Progenitor cell of endocrine pancreas (in vitro differentiated cells): Measurements from ENCODE around the gene UVSSA. TPM values are rescaled to one million over a fixed set of nuclear protein-coding genes. Genes with fewer than 3 reads are reported as not detected.
A peak's percentile ranks its signal among the peaks of the same experiment; 100 is the strongest.

ENCODE experiments used
- DNase-seq: peaks from one replicate; pipeline ENCODE4 v3.0.0; 2021; ENCODE audit warnings: low spot score; ENCODE audit not compliant: unreplicated experiment
- H3K27ac Mint-ChIP-seq: 2 replicates; pipeline ENCODE4 v1.8.0; 2021; ENCODE audit warnings: mild to moderate bottlenecking, moderate library complexity, mixed read lengths
- H3K27me3 Mint-ChIP-seq: 2 replicates; pipeline ENCODE4 v1.8.0; 2021; ENCODE audit warnings: mixed read lengths
- H3K36me3 Mint-ChIP-seq: 2 replicates; pipeline ENCODE4 v1.8.0; 2022; ENCODE audit warnings: mixed read lengths; ENCODE audit not compliant: insufficient read depth
- H3K4me1 Mint-ChIP-seq: 2 replicates; pipeline ENCODE4 v1.8.0; 2021; ENCODE audit warnings: low read depth, mixed read lengths
- H3K4me3 Mint-ChIP-seq: 2 replicates; pipeline ENCODE4 v1.8.0; 2021; ENCODE audit warnings: low read depth, mild to moderate bottlenecking, moderate library complexity, mixed read lengths
- H3K9me3 Mint-ChIP-seq: 2 replicates; pipeline ENCODE4 v1.8.0; 2021; ENCODE audit warnings: low read depth, mixed read lengths
- CTCF ChIP-seq: fragments of 200-600 bp; sonication (generic); IDR thresholded peaks from one replicate; pipeline ENCODE4 v1.5.0; 2021; ENCODE audit warnings: antibody characterized with exemption, mild to moderate bottlenecking; ENCODE audit not compliant: unreplicated experiment
- total RNA-seq: library from RNA; stranded (reverse); gene quantifications from 2 replicates; pipeline ENCODE4 v1.2.1, GENCODE V29; 2021

The UVSSA gene
- total RNA-seq, 1 donor from 2014 or later: 32.5 TPM

GRCh38 chr4:1406394-1406980, 59.5 kb downstream of the UVSSA start, which contains the start of gene NKX1-1:
Gene NKX1-1, minus strand, starts transcription at chr4:1406442. Its CDS starts 0 bp downstream, at chr4:1406442.
- no peak within 1 kb of the TSS for H3K4me3 Mint-ChIP-seq

GRCh38 chr4:1406981-1407656, 60.1 kb downstream of the UVSSA start:
- H3K9me3 Mint-ChIP-seq: no peaks in the 10 kb centered on the region
- H3K27me3 Mint-ChIP-seq: peaks cover 40% of the 10 kb centered on the region
- no peak for TF ChIP-seq CTCF
- H3K27ac Mint-ChIP-seq: no peak overlapping the region
- no peak overlapping the region for H3K4me3 Mint-ChIP-seq
- peaks cover 4% of the 10 kb centered on the region for H3K36me3 Mint-ChIP-seq
- DNase-seq: no peak
- H3K4me1 Mint-ChIP-seq: no peaks in the 10 kb centered on the region

More at GRCh38 chr4:1406394-1406980, 59.5 kb downstream of the UVSSA start, which contains the start of gene NKX1-1:
- no peak for DNase-seq
- no peaks in the 10 kb centered on the region for H3K9me3 Mint-ChIP-seq
- no peak for TF ChIP-seq CTCF
- H3K36me3 Mint-ChIP-seq: peaks cover 4% of the 10 kb centered on the region
- H3K27me3 Mint-ChIP-seq: peaks cover 38% of the 10 kb centered on the region
- no peaks in the 10 kb centered on the region for H3K4me1 Mint-ChIP-seq
- no peak within 1 kb of the TSS for H3K27ac Mint-ChIP-seq

GRCh38 chr4:1407657-1408333, 60.8 kb downstream of the UVSSA start:
- Mint-ChIP-seq H3K4me1 (no peaks in the 10 kb centered on the region), H3K9me3 (no peaks in the 10 kb centered on the region), H3K27ac (no peak overlapping the region), H3K4me3 (no peak overlapping the region), H3K27me3 (peaks cover 46% of the 10 kb centered on the region), H3K36me3 (peaks cover 4% of the 10 kb centered on the region)
- no peak for TF ChIP-seq CTCF
- no peak for DNase-seq

GRCh38 chr4:1408418-1408817, 61.4 kb downstream of the UVSSA start:
- Mint-ChIP-seq H3K27me3 (peaks cover 52% of the 10 kb centered on the region), H3K36me3 (peaks cover 4% of the 10 kb centered on the region), H3K4me3 (no peak overlapping the region), H3K27ac (peak overlapping the region; percentile 8), H3K9me3 (no peaks in the 10 kb centered on the region), H3K4me1 (no peaks in the 10 kb centered on the region)
- TF ChIP-seq CTCF: no peak
- DNase-seq: no peak

- no peak for TF ChIP-seq CTCF
- Mint-ChIP-seq H3K27me3 (peaks cover 55% of the 10 kb centered on the region), H3K27ac (no peak overlapping the region), H3K36me3 (peaks cover 4% of the 10 kb centered on the region), H3K4me1 (no peaks in the 10 kb centered on the region), H3K9me3 (no peaks in the 10 kb centered on the region), H3K4me3 (no peak overlapping the region)
- no peak for DNase-seq
Observed at GRCh38 chr4:1409079-1409478, 62.1 kb downstream of the UVSSA start.
